Parathyroid adenoma (tissue), 2 donors: ENCODE results near the gene GOPC.

Source experiments
- H2AFZ ChIP-seq: fragments of 300-600 bp; sonication (generic); one replicate; pipeline ENCODE4 v1.7.0; 2017; ENCODE audit warnings: antibody characterized with exemption, mild to moderate bottlenecking
- H3K27ac ChIP-seq: fragments of 300-600 bp; sonication (generic); one replicate; pipeline ENCODE4 v1.7.0; 2017
- H3K27me3 ChIP-seq: fragments of 300-600 bp; sonication (generic); one replicate; pipeline ENCODE4 v1.7.0; 2017; ENCODE audit warnings: low read length; ENCODE audit not compliant: control insufficient read depth, insufficient read depth
- H3K36me3 ChIP-seq: fragments of 300-600 bp; sonication (generic); one replicate; pipeline ENCODE4 v1.7.0; 2017; ENCODE audit warnings: low read length; ENCODE audit not compliant: control insufficient read depth, insufficient read depth
- H3K4me1 ChIP-seq: fragments of 300-600 bp; sonication (generic); one replicate; pipeline ENCODE4 v1.7.0; 2017; ENCODE audit warnings: control low read depth
- H3K4me2 ChIP-seq: fragments of 300-600 bp; sonication (generic); one replicate; pipeline ENCODE4 v1.7.0; 2017; ENCODE audit warnings: low read length
- H3K4me3 ChIP-seq: fragments of 300-600 bp; sonication (generic); one replicate; pipeline ENCODE4 v1.7.0; 2017; ENCODE audit warnings: low read depth, low read length
- H3K79me2 ChIP-seq: fragments of 300-600 bp; sonication (generic); one replicate; pipeline ENCODE4 v1.7.0; 2017; ENCODE audit warnings: control low read depth
- H3K9ac ChIP-seq: fragments of 300-600 bp; sonication (generic); one replicate; pipeline ENCODE4 v1.7.0; 2017; ENCODE audit warnings: mild to moderate bottlenecking
- H3K9me3 ChIP-seq: fragments of 300-600 bp; sonication (generic); one replicate; pipeline ENCODE4 v1.7.0; 2017; ENCODE audit warnings: low read length; ENCODE audit not compliant: control insufficient read depth
- CTCF ChIP-seq: fragments of 300-600 bp; sonication (generic); IDR thresholded peaks from one replicate; pipeline ENCODE4 v1.7.0; 2017; ENCODE audit warnings: antibody characterized with exemption, mild to moderate bottlenecking
- donor health status: primary hyperparathyroidism.

The GOPC gene

GRCh38 chr6:117600008-117600743 lies 2.1 kb downstream of the GOPC start:
- no peaks in the 10 kb centered on the region for H3K27me3 ChIP-seq
- no peak overlapping the region for H2AFZ ChIP-seq
- H3K27ac ChIP-seq: no peak overlapping the region
- no peaks in the 10 kb centered on the region for H3K4me1 ChIP-seq
- TF ChIP-seq CTCF: no peak
- no peak overlapping the region for H3K9ac ChIP-seq
- no peaks in the 10 kb centered on the region for H3K36me3 ChIP-seq
- no peaks in the 10 kb centered on the region for H3K9me3 ChIP-seq
- H3K4me2 ChIP-seq: no peak overlapping the region
- H3K79me2 ChIP-seq: peaks cover 34% of the 10 kb centered on the region
- no peak overlapping the region for H3K4me3 ChIP-seq

GRCh38 chr6:117597755-117598154 lies 4.6 kb downstream of the GOPC start:
- Histone ChIP-seq H3K9me3 (no peaks in the 10 kb centered on the region), H3K4me1 (no peaks in the 10 kb centered on the region), H3K27ac (no peak overlapping the region), H3K9ac (no peak overlapping the region), H3K4me2 (no peak overlapping the region), H3K36me3 (no peaks in the 10 kb centered on the region), H2AFZ (no peak overlapping the region), H3K79me2 (peaks cover 49% of the 10 kb centered on the region), H3K4me3 (no peak overlapping the region), H3K27me3 (no peaks in the 10 kb centered on the region)
- TF ChIP-seq CTCF: no peak

- Histone ChIP-seq H3K27ac (no peak overlapping the region), H3K9ac (no peak overlapping the region), H3K79me2 (peaks cover 55% of the 10 kb centered on the region), H3K27me3 (no peaks in the 10 kb centered on the region), H3K9me3 (no peaks in the 10 kb centered on the region), H2AFZ (no peak overlapping the region), H3K36me3 (no peaks in the 10 kb centered on the region), H3K4me1 (no peaks in the 10 kb centered on the region), H3K4me3 (no peak overlapping the region), H3K4me2 (no peak overlapping the region)
- TF ChIP-seq CTCF: no peak
Measured at GRCh38 chr6:117595099-117595923, 7.0 kb downstream of the GOPC start.

GRCh38 chr6:117592983-117593759 lies 9.1 kb downstream of the GOPC start:
- Histone ChIP-seq H3K36me3 (no peaks in the 10 kb centered on the region), H3K4me3 (no peak overlapping the region), H3K9me3 (no peaks in the 10 kb centered on the region), H3K27ac (no peak overlapping the region), H3K4me2 (no peak overlapping the region), H3K27me3 (no peaks in the 10 kb centered on the region), H3K4me1 (no peaks in the 10 kb centered on the region), H3K9ac (no peak overlapping the region), H2AFZ (no peak overlapping the region), H3K79me2 (peaks cover 49% of the 10 kb centered on the region)
- no peak for TF ChIP-seq CTCF
